IPS-15b (cell line): ENCODE measurements around the gene CLDN15.
"Not testable (repeated sequence)": the region's sequence is repeated elsewhere in the genome, so short reads cannot be mapped to it uniquely, and the experiment has no call there.

Experiments used
- H3K27me3 ChIP-seq: one replicate; pipeline ENCODE4 v1.6.1; 2013; ENCODE audit warnings: low read length; ENCODE audit not compliant: control insufficient read depth, insufficient read depth
- H3K36me3 ChIP-seq: one replicate; pipeline ENCODE4 v1.6.1; 2013; ENCODE audit warnings: low read length; ENCODE audit not compliant: control insufficient read depth, insufficient read depth
- H3K4me1 ChIP-seq: one replicate; pipeline ENCODE4 v1.6.1; 2013; ENCODE audit warnings: mild to moderate bottlenecking, low read length; ENCODE audit not compliant: control insufficient read depth, insufficient read depth
- H3K4me3 ChIP-seq: one replicate; pipeline ENCODE4 v1.5.1; 2013; ENCODE audit warnings: low read depth, low read length
- H3K9ac ChIP-seq: one replicate; pipeline ENCODE4 v1.6.1; 2013; ENCODE audit warnings: low read depth, mild to moderate bottlenecking, low read length
- H3K9me3 ChIP-seq: one replicate; pipeline ENCODE4 v1.6.1; 2013; ENCODE audit warnings: mild to moderate bottlenecking, low read length; ENCODE audit not compliant: control insufficient read depth, insufficient read depth

Gene CLDN15

DNA sequence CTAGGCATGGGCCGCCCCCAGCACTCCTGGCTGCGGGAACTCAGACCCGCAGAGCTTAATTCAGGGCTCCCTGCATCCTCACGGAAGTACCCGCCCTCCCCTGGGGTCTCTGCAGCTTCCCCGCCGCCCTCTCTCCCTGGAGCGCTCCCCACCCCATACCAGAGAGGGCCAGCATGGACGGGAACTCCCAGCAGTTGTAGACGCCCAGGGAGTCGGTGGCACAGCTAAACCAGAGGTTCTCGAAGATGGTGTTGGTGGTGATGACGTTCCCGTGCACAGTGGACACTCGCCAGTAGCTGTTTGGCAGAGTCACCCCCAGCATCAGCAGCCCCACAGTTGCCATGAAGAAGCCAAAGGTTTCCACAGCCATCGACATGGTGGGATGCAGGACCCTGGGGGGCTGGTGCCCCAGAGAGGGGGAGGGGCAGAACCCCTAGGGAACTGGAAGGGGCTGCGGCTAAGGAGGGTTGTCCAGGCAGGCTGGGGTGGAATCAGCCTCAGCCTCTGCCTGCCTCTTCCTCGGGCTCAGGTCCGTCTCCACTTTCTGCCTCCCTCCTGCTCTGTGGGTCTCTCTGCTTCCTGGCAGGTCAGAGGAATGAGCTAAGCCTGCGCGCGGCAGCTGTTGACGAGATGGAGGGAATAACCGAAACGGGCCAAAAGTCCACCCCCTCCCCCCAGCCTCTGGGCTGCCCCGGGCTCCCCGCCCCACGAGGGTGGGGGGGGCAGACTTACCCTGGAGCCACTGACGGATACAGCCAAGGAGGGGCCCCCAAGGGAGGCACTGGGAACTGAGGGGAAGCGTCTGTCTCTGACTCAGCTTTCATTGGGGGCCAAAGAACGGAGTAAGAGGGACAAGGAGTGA lies at the start of gene CLDN15:
CLDN15 (minus strand) TSS at position 597 of the 862 bp plus-strand sequence; CDS start at position 376, 221 bp downstream.
- Histone ChIP-seq H3K9ac (no peak within 1 kb of the TSS), H3K27me3 (no peaks in the 10 kb centered on the region), H3K4me3 (no peak within 1 kb of the TSS), H3K9me3 (no peaks in the 10 kb centered on the region), H3K36me3 (peaks cover 10% of the 10 kb centered on the region), H3K4me1 (peaks cover 6% of the 10 kb centered on the region)

DNA sequence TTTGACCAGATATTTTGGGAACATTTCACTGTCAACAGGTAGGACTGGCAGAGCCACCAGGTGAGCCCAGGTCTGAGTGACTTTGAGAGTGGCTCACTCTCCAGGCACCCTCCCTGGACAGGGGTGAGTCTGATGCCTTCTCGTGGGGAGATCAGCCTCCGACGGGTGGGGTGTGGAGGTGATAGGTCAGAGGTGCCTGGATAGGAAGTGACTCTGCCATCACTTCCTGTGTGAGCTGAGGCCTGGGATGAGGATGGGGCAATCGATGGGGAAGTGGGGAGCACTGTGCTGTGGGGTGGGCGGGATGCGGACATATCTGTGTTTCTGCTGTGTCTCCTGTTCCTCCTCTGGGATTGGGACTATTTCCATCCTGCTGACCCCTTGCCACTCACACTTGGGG lies 49.4 kb upstream of the CLDN15 start:
- H3K36me3 ChIP-seq = no peaks in the 10 kb centered on the region
- no peak overlapping the region for H3K9ac ChIP-seq
- peaks cover 8% of the 10 kb centered on the region for H3K4me1 ChIP-seq
- H3K9me3 ChIP-seq = no peaks in the 10 kb centered on the region
- H3K27me3 ChIP-seq = no peaks in the 10 kb centered on the region
- H3K4me3 ChIP-seq = no peak overlapping the region

GRCh38 chr7:101285880-101286279 lies 48.3 kb upstream of the CLDN15 start:
- H3K9ac ChIP-seq, H3K36me3 ChIP-seq, H3K9me3 ChIP-seq, H3K4me3 ChIP-seq, H3K27me3 ChIP-seq, H3K4me1 ChIP-seq: not testable (repeated sequence)

DNA sequence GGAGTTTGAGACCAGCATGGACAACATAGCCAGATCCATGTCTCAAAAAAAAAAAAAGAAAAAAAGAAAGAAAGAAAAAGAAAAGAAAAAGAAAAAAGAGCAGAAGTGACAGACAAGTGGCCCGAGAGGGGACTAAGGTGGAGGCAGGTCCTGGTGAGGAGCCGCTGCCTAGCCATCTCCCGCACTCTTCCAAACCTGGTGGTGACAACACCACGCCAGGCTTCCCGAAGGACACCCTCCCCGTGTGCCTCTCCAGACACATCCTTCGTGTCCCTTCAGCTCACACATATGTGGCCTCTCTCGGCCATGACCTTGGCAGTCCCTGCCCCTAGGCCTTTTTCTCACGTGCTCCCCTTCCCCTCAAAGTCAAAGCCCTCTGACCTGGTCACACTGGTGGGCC lies 47.6 kb upstream of the CLDN15 start:
- Histone ChIP-seq H3K9ac (no peak overlapping the region), H3K4me1 (peaks cover 3% of the 10 kb centered on the region), H3K4me3 (no peak overlapping the region), H3K9me3 (no peaks in the 10 kb centered on the region), H3K36me3 (no peaks in the 10 kb centered on the region), H3K27me3 (no peaks in the 10 kb centered on the region)

GRCh38 chr7:101280912-101281311 lies 43.3 kb upstream of the CLDN15 start:
- H3K4me1 ChIP-seq, H3K36me3 ChIP-seq, H3K4me3 ChIP-seq, H3K9ac ChIP-seq, H3K27me3 ChIP-seq, H3K9me3 ChIP-seq: not testable (repeated sequence)

DNA sequence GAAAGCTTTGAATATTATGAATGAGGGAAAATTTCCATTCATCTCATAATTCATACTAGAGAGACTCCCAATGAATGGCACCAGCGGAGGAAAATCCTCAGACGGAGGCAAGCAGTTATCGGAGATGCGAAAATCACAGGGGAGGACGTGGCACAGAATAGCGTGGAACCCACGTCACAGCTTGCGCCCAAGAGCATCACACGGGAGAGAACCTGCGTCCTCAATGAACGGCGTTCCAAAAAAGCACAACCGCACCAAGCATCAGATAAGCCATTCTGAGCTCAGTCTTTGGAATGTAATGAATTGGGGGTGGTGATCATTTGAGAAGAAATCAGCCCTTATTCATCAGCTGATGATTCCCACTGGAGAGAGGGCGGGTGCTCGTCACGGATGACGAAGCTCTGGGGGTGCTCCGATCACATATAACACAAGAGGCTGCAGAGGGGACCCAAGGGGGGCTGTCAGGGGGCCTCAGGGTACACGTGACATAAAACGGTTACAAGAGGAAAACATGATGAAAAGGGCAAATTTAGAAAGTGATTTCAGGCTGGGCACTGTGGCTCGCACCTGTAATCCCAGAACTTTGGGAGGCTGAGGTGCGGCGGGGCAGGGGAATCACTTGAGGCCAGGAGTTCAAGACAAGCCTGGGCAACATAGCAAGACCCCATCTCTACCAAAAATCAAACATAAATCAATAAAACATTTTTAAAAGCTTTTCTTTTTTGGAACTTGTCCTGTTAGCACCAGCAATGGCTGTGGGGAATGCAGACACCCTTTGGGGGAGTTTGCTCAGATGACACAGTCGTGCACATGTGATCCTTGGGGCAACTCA lies 41.1 kb upstream of the CLDN15 start:
- Histone ChIP-seq H3K27me3 (no peaks in the 10 kb centered on the region), H3K9ac (no peak overlapping the region), H3K36me3 (no peaks in the 10 kb centered on the region), H3K9me3 (no peaks in the 10 kb centered on the region), H3K4me3 (no peak overlapping the region), H3K4me1 (peaks cover 3% of the 10 kb centered on the region)

- Histone ChIP-seq H3K4me3 (no peak overlapping the region), H3K36me3 (no peaks in the 10 kb centered on the region), H3K9me3 (no peaks in the 10 kb centered on the region), H3K4me1 (peaks cover 3% of the 10 kb centered on the region), H3K9ac (no peak overlapping the region), H3K27me3 (no peaks in the 10 kb centered on the region)
Measured at GRCh38 chr7:101277155-101277554, 39.6 kb upstream of the CLDN15 start.

DNA sequence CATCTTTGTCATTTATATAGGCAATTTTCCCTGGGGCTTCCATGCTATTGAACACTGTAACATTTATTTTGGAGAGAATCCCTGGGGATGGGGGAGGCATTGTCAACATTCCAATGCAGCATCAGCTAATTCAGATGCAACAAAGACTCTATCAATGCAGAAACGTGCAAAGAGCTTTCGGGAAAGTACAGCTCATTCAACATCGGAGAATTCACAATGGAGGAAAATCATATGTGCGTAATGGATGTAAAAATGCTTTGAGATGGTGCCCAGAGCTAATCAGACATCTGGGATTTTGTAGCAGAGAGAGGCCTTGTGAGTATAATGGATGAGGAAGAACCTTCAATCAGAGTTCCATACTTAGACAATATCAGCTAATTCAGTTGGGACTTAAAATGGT lies 35.6 kb upstream of the CLDN15 start:
- Histone ChIP-seq H3K36me3 (no peaks in the 10 kb centered on the region), H3K4me3 (no peak overlapping the region), H3K27me3 (no peaks in the 10 kb centered on the region), H3K9ac (no peak overlapping the region), H3K9me3 (no peaks in the 10 kb centered on the region), H3K4me1 (peaks cover 3% of the 10 kb centered on the region)

DNA sequence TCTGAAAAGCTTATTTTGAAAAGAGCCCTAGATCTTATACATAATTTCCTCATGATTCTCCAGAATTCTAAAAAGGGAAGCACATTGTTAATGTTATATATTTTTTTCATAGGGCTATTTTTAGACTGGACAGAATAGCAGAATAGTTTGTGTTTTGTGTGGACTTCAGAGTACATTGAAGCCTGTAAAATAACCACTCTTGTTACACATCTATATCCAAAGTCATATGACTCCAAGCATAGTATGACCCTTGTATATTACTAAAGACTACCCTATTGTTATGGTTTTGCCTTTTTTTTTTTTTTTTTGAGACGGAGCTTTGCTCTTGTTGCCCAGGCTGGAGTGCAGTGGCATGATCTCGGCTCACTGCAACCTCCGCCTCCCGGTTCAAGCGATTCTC lies 33.4 kb upstream of the CLDN15 start:
- H3K4me1 ChIP-seq = peaks cover 3% of the 10 kb centered on the region
- no peak overlapping the region for H3K9ac ChIP-seq
- H3K27me3 ChIP-seq = no peaks in the 10 kb centered on the region
- H3K4me3 ChIP-seq = no peak overlapping the region
- H3K36me3 ChIP-seq = no peaks in the 10 kb centered on the region
- no peaks in the 10 kb centered on the region for H3K9me3 ChIP-seq

GRCh38 chr7:101269664-101270063 lies 32.1 kb upstream of the CLDN15 start:
- Histone ChIP-seq H3K9me3 (no peaks in the 10 kb centered on the region), H3K9ac (no peak overlapping the region), H3K4me1 (peaks cover 3% of the 10 kb centered on the region), H3K36me3 (no peaks in the 10 kb centered on the region), H3K4me3 (no peak overlapping the region), H3K27me3 (no peaks in the 10 kb centered on the region)

- Histone ChIP-seq H3K27me3 (no peaks in the 10 kb centered on the region), H3K36me3 (no peaks in the 10 kb centered on the region), H3K4me3 (no peak overlapping the region), H3K4me1 (no peaks in the 10 kb centered on the region), H3K9me3 (no peaks in the 10 kb centered on the region), H3K9ac (no peak overlapping the region)
Measured at GRCh38 chr7:101265622-101266516, 28.3 kb upstream of the CLDN15 start.
